Islet of Langerhans (tissue), 1 donor: ENCODE results near the gene MUC6.

ENCODE experiments used
- FAIRE-seq: peaks from one replicate; lab custom pipeline; 2011; peaks lifted over from hg19 to GRCh38; lab: Jason Lieb, UNC

Gene MUC6

GRCh38 chr11:1036303-1036923, at the start of gene MUC6:
TSS of gene MUC6 (minus strand) at chr11:1036718. CDS start at chr11:1036655, 63 bp downstream.
- no peak for FAIRE-seq

DNA sequence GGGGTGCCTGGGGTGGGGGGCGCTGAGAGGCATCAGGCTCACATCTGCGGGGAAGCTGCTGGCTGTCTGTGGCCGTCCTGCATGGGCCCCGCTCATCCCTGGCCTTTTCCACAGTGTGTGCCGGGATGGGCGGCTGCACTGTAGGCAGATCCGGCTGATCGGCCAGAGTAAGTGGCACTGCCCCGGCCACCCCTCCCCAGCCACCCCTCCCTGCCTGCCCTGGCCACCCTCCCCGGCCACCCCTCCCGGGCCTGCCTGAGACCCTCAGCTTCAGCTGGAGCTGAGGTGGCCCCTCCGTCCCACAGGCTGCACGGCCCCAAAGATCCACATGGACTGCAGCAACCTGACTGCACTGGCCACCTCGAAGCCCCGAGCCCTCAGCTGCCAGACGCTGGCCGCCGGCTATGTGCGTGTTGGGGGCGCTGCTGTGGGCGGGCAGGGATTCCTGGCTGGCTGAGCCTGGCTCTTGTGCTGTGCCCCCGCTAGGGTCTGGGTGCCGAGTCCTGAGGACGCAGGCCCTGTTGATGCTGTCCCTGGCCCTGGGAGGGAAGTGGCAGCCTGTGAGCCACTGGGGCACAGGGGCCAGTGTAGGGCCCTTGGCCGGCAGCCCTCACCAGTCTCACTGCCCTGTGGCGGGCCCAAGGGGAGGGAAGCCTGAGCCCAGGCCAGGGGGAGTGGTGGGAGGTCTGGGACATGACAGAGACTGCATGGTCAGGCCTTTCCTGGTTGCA, 49.1 kb upstream of the MUC6 start:
- FAIRE-seq, result no peak

- no peak for FAIRE-seq
Measured at GRCh38 chr11:1084561-1085439, 48.3 kb upstream of the MUC6 start.

- FAIRE-seq, result no peak
Measured at GRCh38 chr11:1083621-1084551, 47.4 kb upstream of the MUC6 start.

DNA sequence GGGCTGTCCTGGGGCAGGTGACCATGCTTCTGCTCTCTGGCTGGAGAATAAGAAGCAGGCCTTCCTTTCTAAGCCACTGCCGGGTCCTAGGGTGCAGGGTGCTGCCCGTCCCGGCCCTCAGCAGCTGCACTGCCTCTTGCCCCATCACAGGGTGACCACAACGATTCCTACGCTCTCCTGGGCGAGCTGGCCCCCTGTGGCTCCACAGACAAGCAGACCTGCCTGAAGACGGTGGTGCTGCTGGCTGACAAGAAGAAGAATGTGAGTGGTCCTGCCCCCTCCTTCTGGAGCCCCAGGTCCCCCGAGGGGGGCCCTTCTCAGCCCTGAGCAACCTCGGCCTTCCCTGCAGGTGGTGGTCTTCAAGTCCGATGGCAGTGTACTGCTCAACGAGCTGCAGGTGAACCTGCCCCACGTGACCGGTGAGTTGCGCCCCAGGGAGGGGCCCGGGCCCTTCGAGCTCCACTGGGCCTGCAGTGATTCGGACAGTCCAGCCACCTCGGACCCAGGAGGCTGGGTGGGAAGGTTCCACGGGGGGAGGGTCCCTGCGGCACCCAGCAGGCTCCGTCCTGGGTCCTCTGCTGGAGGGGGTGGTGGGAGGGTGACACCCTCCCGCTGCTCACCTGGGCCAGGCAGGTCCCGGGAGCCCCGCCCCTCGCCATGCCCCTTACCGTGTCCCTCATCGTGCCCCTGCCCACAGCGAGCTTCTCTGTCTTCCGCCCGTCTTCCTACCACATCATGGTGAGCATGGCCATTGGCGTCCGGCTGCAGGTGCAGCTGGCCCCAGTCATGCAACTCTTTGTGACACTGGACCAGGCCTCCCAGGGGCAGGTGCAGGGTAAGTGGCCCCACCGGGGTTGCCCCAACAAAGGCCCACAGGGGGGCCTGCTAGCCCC, 46.5 kb upstream of the MUC6 start:
- FAIRE-seq, result no peak

DNA sequence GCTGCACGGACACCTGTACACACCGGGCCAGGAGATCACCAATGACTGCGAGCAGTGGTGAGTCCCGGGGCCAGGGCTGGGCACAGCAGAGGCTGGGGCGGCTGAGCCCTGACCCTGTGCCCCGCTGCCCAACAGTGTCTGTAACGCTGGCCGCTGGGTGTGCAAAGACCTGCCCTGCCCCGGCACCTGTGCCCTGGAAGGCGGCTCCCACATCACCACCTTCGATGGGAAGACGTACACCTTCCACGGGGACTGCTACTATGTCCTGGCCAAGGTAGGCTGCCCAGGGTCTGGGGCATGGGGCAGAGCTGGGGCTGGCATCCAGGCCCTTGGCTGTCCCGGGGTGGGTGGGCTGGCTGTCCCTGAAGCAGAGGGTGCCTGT, 45.8 kb upstream of the MUC6 start:
- FAIRE-seq, result no peak

DNA sequence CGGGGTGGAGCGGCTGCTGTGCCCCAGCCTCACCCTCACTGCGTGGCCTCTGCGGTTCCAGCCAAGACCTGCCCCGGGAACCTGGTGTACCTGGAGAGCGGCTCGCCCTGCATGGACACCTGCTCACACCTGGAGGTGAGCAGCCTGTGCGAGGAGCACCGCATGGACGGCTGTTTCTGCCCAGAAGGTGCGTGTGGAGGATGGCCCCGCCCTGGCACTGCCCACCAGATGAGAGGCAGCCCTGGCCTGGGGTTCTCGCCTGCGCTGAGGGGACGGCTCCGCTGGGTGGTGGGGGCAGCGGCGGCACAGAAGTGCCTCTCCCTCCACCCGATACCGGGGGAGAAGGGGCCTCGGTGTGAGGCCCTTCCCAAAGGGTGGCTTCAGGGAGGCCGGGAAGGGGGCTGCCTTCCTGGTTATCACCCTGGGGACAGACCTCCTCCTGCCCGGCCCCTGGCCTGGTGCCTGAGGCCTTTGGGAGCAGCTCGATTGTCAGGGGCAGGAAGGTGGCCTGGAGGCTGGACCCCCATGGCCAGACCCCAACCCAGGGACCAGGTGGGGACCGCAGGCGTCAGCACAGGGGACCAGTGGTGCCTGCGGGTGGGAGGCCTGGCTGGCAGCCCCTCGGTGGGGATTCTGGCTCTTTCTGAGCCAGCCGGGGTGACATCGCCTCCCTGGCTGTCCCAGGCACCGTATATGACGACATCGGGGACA, 45.2 kb upstream of the MUC6 start:
- FAIRE-seq, result no peak

DNA sequence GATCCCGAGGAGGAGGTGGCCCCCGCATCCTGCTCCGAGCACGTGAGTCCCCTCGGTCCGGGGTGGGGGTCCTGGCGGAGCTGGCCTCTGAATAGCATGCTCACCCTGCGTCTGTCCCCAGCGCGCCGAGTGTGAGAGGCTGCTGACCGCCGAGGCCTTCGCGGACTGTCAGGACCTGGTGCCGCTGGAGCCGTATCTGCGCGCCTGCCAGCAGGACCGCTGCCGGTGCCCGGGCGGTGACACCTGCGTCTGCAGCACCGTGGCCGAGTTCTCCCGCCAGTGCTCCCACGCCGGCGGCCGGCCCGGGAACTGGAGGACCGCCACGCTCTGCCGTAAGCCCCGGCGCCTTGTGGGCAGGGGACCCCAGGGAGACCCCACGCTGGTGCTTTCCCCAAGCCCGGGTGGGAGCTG, 41.7 kb upstream of the MUC6 start:
- no peak for FAIRE-seq

DNA sequence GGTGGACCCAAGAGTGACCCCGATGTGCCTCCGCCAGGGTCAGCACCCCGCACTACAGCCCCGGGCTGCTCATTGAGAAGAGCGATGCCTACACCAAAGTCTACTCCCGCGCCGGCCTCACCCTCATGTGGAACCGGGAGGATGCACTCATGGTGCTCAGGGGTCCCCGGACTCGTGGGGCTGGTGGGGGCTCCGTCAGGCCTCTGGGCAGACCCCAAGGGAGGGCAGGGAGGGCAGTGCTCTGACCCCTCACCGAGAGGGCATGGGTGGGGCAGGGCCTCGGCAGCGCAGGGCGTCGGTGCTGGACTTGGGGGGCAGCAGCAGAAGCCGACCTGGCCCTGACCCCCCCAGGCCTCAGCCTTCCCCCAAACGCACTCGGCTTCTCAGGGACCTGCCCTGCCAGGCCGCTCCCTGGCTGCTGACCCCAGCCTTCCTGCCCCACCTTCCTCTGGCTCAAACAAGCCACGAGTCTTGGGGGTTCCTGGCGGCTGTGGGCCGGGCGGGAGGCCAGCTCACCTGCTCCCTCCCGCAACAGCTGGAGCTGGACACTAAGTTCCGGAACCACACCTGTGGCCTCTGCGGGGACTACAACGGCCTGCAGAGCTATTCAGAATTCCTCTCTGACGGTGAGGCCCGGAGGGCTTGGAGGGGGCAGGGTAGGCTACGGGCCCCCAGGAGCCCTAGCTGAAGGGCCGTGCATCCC, 41.0 kb upstream of the MUC6 start:
- no peak for FAIRE-seq

DNA sequence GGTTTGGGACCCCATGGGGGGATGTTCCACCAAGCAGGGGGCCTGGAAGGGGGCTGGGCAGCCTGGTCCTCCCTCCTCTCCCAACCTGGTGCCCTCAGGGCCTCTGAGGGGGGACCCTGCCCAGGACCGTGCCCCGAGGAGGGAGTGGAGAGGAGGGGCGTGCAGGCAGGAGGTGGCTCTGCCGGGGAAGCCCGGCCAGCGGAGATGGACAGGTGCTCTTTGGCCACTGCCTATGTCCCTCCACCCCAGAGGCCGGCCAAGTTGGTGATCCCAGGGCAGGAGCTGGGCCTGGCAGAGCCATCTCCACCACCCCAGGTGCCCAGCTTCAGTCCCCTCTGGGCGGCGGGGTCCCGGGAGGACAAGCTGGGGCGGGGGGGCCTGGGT, 40.5 kb upstream of the MUC6 start:
- FAIRE-seq, result no peak

DNA sequence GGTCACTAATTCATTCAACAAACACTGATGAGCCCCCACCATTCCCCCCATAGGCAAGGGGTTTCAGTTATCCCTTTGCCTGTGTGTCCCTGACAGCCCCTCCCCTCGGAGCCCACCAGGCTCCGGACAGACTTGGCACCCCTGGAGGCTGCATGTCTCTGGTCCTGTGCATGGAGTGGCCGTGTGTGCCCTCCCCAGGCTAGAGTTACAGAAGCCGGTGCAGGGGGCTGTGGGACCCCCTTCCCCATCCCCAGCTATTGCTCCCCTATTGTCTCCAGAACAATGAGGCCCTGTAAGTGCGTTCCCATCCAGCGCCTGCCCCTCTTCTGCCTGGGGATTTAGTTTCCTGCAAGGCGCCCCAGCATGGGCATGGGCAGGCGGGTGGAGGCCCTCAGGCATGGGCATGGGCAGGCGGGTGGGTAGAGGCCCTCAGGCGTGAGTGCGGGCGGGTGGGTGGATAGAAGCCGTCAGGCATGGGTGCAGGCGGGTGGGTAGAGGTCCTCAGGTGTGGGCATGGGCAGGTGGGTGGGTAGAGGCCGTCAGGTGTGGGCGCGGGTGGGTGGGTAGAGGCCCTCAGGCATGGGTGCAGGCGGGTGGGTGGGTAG, 39.6 kb upstream of the MUC6 start:
- no peak for FAIRE-seq

DNA sequence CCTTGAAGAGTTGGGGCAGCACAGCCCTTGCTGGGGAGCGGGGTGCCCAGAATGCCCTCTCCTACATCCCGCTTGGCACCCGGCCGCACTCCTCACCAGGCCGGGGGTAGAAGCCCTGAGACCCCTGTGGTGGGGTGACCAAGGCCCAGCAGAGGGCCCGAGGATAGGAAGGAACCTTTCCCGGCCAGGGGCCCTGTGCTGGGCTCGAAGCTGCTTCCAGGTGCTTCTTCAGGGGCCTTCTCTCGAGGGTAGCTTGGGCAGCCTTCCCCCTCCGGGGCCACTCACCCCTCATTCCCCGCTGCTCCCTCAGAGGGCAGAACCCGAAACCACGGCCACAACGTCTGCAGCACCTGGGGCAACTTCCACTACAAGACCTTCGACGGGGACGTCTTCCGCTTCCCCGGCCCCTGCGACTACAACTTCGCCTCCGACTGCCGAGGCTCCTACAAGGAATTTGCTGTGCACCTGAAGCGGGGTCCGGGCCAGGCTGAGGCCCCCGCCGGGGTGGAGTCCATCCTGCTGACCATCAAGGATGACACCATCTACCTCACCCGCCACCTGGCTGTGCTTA, 38.9 kb upstream of the MUC6 start:
- FAIRE-seq, result no peak

DNA sequence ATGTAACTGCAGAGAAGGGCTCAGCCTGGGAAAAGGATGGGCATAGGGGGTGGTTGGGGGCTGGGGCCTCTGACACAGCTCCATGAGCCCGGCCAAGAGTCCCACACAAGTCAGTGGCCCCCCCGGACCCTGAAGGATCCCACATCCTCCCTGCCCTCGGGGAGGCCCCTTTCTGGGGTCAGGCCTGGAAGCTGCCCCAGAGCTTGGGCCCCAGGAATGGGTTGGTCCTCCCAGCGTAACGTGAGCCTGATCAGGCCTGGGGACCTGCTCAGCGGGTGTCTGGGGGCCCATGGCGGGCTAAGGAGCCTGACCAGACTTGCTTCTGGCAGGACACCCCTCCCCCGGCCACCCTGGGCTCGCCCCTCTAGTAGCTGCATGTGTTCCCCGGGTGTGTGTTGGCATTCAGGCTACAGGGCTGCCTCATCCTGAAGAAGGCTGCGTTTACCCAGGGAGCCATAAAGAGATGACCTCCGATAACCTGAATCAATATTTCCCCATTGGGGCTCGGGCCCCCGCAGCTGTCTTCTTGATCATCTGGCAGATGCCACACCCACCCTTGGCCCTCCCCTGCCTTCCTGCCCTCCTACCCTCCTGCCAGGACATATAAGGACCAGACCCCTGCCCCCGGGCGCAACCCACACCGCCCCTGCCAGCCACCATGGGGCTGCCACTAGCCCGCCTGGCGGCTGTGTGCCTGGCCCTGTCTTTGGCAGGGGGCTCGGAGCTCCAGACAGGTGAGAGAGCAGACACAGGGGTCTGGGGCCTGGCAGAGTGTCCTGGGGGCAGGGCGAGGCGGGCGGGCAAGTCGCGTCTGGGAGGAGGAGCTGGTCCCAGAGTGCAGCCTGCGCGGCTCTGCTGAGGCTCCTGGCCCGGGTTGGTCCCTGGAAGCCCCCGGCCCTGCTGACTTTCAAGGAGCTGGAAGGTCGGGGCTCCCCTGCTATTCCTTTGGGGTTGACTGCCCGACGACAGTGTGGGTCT, 38.0 kb upstream of the MUC6 start, which contains the start of gene MUC2:
TSS of gene MUC2 (plus strand) at position 631 of the 978 bp plus-strand sequence.
- no peak for FAIRE-seq

- no peak for FAIRE-seq
Measured at GRCh38 chr11:1073851-1074243, 37.3 kb upstream of the MUC6 start.

- no peak for FAIRE-seq
Measured at GRCh38 chr11:1073261-1073724, 36.8 kb upstream of the MUC6 start.

DNA sequence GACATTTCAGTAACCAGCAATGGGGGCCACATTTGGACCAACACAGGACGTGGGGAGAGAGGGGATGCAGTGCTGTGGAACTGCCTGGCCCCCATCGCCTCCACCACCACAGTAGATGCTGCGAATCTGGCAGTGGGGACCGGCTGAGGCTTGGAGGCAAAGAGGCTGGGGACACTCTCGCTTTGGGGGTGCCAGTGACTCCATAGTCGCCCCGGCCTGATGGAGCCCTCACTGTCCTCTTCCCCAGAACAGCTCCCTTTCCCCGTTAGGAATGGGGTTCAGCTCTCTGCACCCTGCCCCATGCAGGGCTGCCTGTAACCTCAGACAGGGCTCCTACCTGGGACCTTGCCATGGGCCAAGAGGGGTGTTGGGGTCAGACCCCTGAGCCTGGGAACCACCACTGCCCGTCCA, 36.3 kb upstream of the MUC6 start:
- FAIRE-seq, result no peak

GRCh38 chr11:1072116-1072820, 35.8 kb upstream of the MUC6 start:
- FAIRE-seq, result no peak
